ENCODE results near the gene CDA.

The CDA gene

GRCh38 chr1:20588634-20589225, at the start of gene CDA:
Gene CDA, plus strand, starts transcription at chr1:20589097. Its CDS starts 33 bp downstream, at chr1:20589130.
- no peak for DNase-seq

DNA sequence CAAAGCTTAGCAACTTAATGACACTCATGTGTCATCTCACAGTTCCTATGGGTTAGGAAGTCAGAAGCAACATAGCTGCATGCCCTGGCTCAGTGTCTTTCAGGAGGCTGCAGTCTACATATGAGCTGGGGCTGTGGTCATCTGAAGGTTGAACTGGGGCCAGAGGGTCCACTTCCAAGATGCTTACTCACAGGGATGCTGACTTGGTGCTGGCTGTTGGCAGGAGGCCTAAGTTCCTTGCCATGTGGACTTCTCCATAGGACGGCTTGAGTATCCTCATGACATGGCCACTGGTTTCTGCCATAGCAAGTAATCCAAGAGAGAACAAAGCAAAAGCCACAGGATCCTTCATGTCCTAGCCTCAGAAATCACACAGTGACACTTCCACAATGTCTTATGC, 48.6 kb upstream of the CDA start:
- no peak for DNase-seq

DNA sequence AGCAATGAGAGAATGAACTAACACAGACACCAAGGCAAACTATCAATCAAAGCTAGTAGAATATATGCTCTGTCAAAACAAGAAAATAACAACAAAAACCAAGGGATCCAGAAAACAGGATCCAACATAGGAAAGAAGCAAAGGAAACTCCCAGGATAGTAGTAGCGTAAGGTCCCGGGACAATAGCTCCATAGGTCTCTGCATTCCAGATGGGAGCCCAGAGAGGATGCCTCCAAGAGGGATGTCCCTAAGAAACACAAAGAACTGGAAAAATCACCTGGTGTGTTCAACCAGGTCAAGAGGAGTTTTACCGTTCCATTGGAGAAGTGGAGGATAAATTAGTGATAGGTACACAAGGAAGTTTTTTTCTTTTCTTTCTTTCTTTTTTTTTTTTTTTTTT, 42.3 kb upstream of the CDA start:
- DNase-seq = no peak

GRCh38 chr1:20551161-20551560, 37.7 kb upstream of the CDA start:
- DNase-seq = no peak

- DNase-seq = peak; percentile 12
Observed at GRCh38 chr1:20551945-20552727, 36.8 kb upstream of the CDA start, which contains the start of gene FAM43B. Gene FAM43B, plus strand, starts transcription at chr1:20552573. Its CDS starts 401 bp downstream, at chr1:20552974.

GRCh38 chr1:20552728-20553445, 36.0 kb upstream of the CDA start:
- no peak for DNase-seq

DNA sequence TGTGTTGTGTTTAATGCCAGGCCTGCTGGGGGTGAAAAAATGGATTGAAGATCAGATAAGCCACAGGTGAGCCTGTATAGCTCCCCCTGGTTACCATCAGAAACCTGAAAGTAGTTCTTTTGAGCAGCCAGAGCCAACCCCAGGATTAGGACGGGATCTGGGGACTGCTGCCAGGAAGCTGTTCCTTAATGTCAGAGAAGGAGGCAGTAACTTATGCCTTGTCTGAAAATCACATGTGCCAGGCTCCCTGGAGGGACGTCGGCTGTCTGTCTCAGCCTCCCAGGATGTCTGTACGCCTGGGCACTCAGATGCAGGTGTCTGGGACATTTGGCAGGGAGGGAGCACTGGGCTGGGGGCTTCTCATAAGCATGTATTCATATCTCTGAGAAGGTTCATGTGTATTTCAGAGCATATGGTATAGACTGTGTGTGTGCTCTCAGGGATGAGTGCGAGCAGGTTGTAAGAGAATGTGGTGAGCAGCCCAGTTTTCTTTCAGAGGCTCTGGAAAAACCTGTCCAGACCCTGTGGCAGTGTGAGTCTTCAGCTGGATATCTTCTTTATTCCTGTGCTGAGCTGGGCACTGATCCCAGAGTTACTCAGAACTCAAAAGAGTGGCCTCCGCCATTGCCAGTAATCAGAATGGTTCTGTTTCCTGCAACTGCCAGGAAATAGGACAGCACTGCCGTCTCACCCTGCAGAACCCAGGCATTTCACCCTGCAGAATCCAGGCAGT, 33.7 kb upstream of the CDA start:
- no peak for DNase-seq

DNA sequence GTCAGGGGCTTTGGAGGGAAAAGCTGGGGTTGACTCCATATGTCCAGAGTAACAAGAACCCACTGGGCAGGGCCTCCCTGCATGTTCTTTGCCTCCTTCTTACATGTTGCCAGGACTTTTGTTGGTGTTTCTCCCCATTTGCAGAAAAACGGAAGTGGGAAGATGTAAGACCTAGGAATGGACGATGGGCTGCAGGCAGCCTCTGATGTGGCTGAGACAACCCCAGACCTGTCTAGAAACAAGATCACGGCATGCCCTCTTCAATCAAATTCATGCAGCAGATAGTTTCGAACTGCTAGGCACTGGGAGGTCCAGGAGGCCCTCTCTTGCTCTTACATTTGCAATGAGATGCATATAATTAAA, 33.2 kb upstream of the CDA start:
- DNase-seq = no peak

DNA sequence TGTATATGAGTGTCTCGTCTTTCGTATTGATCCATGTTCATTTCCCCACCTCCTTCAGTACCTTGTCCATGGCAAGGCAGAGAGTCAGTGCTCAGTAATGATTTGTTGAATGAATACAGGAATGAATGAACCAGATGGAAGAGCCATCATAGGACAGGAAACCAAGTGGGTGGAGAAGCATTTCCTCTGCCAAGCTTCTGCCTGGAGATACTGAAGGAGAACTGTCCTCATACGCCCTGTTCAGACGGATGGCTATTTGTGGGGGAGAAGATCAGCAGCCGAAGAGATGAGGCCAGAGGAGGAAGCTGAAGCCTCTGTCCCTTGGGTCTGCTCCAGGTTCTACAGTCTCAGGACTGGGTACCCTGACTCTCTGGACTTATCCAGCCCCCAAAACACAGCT, 30.7 kb upstream of the CDA start:
- no peak for DNase-seq

DNA sequence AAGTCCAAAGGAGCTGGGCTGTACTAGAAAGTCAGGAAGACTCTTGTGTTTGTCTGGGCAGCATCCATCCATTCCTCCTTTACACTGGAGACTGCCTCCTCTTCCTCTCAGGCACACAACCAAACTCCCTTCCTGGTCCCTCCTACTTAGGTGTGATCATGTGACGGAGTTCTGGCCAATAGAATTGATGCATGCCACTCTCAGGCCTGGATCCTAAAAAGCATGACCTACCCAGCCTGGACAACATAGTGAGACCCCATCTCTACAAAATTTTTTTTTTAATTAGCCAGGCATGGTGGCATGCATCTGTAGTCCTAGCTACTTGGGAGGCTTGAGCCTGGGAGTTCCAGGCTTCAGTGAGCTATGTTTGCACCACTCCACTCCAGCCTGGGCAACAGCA, 27.9 kb upstream of the CDA start:
- DNase-seq = no peak

DNA sequence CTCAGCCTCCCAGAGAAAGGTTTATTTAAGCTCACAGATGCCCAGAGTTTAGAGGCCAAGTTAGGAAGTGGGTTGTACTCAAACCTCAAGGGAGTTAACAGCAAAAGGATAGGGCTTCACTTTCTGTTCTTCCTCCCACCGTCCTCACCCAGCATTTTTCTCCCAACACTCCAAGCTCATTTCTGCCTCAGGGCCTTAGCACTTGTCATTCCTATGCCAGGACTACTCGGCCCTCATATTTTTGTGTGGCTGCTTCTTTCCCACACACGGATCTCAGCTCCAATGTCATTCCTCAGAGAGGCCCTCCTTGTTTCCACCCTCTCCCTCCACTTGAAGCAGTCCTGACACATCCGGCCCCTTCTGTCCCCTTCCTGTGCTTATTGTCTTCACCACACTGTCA, 23.7 kb upstream of the CDA start:
- no peak for DNase-seq

DNA sequence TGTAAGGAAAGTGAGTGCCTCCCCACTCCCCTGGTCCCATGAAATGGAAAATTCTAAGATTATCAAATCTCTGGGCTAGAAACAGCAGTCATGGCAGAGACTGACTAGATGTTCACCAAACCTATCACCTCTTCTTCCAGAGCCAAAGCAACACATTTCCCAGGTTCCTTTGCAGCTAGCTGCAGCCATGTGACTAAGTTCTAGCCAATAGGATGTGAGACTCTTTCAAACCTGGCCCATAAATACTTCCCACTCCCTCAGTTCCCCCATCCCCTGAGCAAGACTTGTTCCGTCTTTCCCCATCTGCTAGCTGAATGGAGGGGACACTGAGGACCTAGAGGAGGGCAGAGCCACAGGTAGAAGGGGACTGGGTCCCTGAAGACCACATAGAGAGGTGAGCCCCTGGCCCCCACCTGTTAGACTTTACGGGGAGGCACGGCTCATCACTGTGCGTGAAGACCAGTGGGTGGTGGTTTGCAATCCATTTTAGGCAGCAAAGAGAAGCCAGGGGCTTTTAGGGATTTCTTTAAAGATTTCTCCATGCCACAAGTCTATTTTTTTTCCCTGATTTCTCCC, 19.3 kb upstream of the CDA start:
- DNase-seq = no peak

DNA sequence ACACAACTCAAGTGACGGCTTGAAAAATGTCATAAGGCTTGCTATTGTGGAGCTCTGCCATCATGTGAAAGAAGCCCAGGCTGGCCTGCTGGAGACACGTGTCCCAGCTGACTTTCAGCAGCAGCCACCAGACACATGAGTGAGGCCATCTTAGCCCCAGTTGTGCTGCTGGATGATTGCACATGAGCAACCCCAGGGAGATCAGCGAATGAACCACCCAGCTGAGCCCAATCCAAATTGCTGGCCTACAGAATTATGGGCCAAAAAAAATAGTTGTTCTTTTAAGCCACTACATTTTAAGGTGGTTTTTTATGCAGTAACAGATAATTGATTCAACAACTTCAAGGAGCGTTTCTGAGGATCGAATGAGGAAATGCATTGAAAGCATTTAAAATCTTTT, 17.5 kb upstream of the CDA start:
- DNase-seq = no peak

- no peak for DNase-seq
Observed at GRCh38 chr1:20573987-20574386, 14.9 kb upstream of the CDA start.

DNA sequence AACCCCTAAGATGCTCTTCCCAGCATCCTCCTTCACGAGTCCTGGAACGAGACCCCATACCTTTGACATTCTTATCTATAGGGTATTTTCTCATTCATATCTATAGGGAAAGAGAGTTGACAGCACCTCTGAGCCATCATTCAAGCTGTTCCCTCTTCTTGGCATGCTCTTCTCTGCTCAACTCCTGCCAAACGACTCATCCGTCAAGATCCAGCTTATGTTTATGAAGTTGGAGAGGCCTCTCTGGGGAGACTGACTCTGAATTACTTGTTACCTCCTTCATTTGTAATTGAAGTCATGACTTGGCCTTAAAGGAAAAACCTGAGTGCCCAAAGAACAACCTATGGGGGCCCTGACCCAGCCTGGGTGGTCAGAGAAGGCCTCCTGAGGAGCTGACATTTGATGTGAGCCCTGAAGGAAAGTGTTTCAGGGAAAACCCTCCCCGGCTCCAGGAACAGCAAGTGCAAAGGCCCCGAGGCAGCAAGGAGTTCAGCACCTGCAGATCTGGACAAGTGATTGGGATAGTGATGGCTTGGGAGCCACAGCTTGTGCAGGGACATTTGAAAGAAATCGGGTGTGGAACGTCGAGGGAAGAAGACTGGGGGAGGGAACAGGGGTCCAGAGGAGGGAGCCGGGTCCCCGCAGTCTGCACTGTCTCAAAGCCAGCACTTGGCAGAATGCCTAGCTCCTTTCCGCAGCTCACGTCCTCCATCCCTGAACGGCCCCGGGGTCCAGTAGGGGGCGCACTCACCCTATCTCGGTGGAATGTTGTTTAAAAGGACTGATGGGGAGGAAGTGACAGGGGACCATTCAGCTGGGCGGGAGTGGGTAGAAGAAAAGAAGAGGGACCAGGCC, 14.0 kb upstream of the CDA start:
- peak; percentile 86 for DNase-seq

GRCh38 chr1:20575541-20576336, 13.2 kb upstream of the CDA start:
- no peak for DNase-seq

DNA sequence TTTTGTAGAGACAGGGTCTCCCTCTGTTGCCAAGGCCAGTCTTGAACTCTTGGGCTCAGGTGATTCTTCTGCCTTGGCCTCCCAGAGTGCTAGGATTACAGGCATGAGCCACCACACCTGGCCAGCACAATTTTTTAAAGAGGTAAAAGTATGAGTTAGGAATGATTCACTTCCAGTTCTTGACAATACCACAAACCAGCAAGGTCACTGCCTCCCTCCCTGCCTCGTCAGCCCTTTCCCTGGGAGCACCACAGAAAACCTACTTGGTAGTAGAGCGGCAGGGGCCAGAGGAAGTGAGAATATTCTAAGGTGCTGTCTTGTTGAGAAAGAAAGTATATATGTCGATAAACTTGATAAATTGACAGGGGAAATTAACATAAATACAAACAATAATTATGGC, 10.8 kb upstream of the CDA start:
- no peak for DNase-seq

DNA sequence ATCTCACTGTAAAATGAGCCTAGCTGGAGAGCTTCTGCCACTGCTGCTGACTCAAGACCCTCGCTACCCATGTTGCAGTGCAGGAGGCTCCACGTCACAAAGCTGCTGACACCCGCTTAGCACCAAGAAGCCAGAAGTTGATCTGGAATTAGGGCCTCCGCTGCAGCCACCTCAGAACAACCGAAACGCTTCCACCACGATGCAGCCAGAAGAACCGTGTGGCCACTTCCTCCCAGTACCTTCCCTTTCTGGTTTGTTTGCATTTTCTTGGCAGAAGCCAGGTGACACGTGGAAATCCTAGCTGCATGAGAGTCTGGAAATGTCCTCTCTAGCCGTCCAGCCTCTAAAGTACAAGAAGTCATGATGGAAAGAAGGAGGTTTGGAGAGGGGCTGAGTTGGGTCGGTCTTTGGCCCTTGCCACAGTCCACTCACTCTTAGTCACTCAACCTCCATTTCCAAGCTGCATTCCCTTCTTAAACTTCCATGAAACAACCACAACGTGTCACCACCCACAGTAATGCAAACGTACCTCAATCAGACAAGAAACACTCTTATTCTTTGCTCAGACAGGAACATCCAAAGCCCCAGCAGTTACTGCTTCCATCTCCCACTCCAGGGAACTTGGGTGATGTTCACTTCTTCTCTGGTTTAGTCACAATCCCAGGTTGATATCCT, 10.0 kb upstream of the CDA start:
- no peak for DNase-seq

DNA sequence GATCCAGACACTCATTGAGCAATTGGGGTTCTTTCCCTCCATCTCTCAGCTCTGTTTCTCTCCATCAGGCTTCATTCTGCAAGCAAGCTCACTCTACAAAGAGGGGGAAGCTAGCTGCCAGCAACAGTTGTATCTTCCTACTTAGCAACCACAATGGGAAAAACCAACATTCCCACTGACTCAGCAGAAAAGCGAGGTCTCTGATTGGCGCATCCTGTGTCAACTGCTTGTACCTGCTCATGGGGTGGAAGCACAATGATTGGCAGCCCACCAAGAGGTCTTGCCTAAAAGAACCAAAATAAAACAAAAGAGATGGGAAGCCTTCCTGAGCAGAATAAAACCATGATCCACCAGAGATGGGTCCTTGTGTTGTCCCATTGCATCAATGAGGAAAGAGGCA, 4.0 kb upstream of the CDA start:
- no peak for DNase-seq

GRCh38 chr1:20586953-20587660, 1.8 kb upstream of the CDA start:
- no peak for DNase-seq

Measured in hematopoietic multipotent progenitor cell treated with erythropoietin and hydrocortisone succinate and interleukin-3 and kit ligand, for 8 days (in vitro differentiated cells).